ENCODE results near the gene SAG. TPM values are rescaled to one million over a fixed set of nuclear protein-coding genes. Genes with fewer than 3 reads are reported as not detected.

The SAG gene
- total and polyA plus RNA-seq, 2 donors (not counting 3 experiments of a cell fraction or from before 2014, with no cell fraction given) = not detected

DNA sequence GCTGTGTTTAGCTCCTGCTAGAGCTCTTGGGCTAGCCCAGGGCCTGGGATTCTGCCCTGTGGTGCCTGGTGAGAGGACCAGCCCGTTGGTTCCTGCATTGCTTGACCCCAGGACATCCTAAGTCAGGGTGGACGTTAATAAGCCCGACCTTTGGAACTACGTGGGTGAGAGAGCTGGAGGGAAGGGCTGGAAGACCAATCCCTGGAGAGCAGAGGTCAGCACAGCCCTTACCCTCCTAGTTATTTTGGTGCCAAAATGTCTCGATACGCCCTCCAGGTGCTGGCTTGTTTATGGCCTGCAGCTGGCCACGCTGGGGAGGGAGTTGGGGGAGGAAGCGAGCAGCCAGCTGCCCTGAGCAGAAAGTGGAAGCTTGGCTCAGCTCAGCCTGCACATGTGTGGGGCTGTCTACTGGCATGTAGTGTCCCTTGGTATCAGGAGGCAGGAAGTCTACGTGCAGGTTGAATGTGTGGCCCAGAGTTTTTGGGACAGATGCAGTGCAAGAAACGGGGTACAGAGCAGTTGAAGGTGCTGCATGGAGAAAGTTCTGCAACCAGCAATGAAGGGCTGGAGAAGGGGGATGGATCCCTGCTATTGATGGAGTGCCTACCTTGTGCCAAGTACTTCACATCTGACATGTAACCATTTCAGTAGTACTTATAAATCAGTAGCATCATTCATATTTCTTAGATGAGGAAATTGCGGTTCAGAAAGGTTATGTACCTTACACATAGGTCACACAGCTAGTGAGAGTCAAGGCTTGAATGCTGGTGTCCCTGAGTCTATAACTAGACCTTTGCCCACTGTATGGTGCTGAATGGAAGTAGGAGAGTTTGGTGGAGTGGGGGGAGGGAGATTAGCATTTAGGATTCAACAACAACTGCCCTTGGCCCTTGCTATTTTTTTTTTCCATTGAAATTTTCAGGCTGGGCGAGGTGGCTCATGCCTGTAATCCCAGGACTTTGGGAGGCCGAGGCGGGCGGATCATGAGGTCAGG is 41.7 kb downstream of the SAG start:
- POLR2A ChIA-PET = no interaction called here
- intact Hi-C loops (cut with micrococcal nuclease) = no loop called here
- DNase-seq (ENCODE audit: low read depth, low spot score) (peak; percentile 45), FAIRE-seq (no peak)
- Histone ChIP-seq H3K9me3 (replicated peaks; ENCODE audit: control insufficient read depth, insufficient read depth, low read length) (no peaks in the 10 kb centered on the region), H3K36me3 (ENCODE audit: control insufficient read depth in 2 of 2, extremely low read depth in 1 of 2, insufficient read depth in 2 of 2, low read length in 2 of 2) (no peaks in the 10 kb centered on the region), H3K4me2 (ENCODE audit: insufficient read depth, low read length) (no peak overlapping the region), H3K79me2 (ENCODE audit: control insufficient read depth, insufficient read depth, low read length) (no peaks in the 10 kb centered on the region), H3K4me1 (ENCODE audit: control insufficient read depth, extremely low read depth, insufficient read depth, low read length) (peaks cover 17% of the 10 kb centered on the region), H3K4me3 (replicated peaks in 1 of 3; ENCODE audit: insufficient read depth in 1 of 3, low read depth in 1 of 3, low read length in 3 of 3) (no peak overlapping the region), H3K27ac (ENCODE audit: insufficient read depth, low read depth, low read length) (no peak overlapping the region), H3K9ac (replicated peaks; ENCODE audit: extremely low read depth, insufficient read depth, low read length) (no peak overlapping the region), H3K27me3 (ENCODE audit: control insufficient read depth in 2 of 2, insufficient read depth in 2 of 2, low read length in 2 of 2) (peaks cover 0 to 3% of the 10 kb centered on the region in 2 experiments), H3K9me1 (replicated peaks; ENCODE audit: control insufficient read depth, extremely low read depth, insufficient read depth, low read length) (no peaks in the 10 kb centered on the region), H2AFZ (ENCODE audit: low read depth, low read length) (no peak overlapping the region), H4K20me1 (replicated peaks; ENCODE audit: control insufficient read depth, extremely low read depth, insufficient read depth, low read length) (no peaks in the 10 kb centered on the region)
- BruUV-seq (replicated peaks) = no TSS peak
- CTCF ChIA-PET = interaction anchor here (1.2 to 3.5 kb wide), 3 partner anchors 13 to 94 kb away, joined by 4 to 12 read pairs (median 4); no protein-coding TSS in a partner anchor
- dilution Hi-C loops (cut with MboI; ENCODE audit: extremely low pct_ligation_motif_present, low sequenced_read_pairs) = no loop called here
- TF ChIP-seq, protein P1, sequence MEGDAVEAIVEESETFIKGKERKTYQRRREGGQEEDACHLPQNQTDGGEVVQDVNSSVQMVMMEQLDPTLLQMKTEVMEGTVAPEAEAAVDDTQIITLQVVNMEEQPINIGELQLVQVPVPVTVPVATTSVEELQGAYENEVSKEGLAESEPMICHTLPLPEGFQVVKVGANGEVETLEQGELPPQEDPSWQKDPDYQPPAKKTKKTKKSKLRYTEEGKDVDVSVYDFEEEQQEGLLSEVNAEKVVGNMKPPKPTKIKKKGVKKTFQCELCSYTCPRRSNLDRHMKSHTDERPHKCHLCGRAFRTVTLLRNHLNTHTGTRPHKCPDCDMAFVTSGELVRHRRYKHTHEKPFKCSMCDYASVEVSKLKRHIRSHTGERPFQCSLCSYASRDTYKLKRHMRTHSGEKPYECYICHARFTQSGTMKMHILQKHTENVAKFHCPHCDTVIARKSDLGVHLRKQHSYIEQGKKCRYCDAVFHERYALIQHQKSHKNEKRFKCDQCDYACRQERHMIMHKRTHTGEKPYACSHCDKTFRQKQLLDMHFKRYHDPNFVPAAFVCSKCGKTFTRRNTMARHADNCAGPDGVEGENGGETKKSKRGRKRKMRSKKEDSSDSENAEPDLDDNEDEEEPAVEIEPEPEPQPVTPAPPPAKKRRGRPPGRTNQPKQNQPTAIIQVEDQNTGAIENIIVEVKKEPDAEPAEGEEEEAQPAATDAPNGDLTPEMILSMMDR (IDR thresholded peaks at IDR 0.05; ENCODE audit: extremely low read depth in 1 of 2, insufficient read depth in 1 of 2, low read depth in 1 of 2, low read length in 2 of 2) = no peak
- TF ChIP-seq POLR2AphosphoS5 (IDR thresholded peaks at IDR 0.05; ENCODE audit: insufficient read depth, low read depth, low read length) = no peak
- TF ChIP-seq JUN (IDR thresholded peaks at IDR 0.05; ENCODE audit: borderline replicate concordance, insufficient read depth, insufficient read length, low read depth) = no peak
- no peak for TF ChIP-seq EZH2 (IDR thresholded peaks at IDR 0.05; ENCODE audit: borderline replicate concordance, low read depth, low read length, severe bottlenecking)
- no peak for TF ChIP-seq GATA2 (IDR thresholded peaks at IDR 0.05; ENCODE audit: insufficient read depth, insufficient read length, low read depth, low read length)
- no peak for TF ChIP-seq POLR2A (IDR thresholded peaks at IDR 0.05; ENCODE audit: low read depth, low read length)
- TF ChIP-seq FOS (IDR thresholded peaks at IDR 0.05; ENCODE audit: borderline replicate concordance, insufficient read depth, low read length) = no peak
- no peak for TF ChIP-seq MYC (IDR thresholded peaks at IDR 0.05; ENCODE audit: low read depth, low read length)
- TF ChIP-seq, protein P2, sequence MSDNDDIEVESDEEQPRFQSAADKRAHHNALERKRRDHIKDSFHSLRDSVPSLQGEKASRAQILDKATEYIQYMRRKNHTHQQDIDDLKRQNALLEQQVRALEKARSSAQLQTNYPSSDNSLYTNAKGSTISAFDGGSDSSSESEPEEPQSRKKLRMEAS (IDR thresholded peaks at IDR 0.05; ENCODE audit: insufficient read depth, insufficient read length) = no peak
